Measurements from ENCODE around the gene MPIG6B.

The MPIG6B gene, protein sequence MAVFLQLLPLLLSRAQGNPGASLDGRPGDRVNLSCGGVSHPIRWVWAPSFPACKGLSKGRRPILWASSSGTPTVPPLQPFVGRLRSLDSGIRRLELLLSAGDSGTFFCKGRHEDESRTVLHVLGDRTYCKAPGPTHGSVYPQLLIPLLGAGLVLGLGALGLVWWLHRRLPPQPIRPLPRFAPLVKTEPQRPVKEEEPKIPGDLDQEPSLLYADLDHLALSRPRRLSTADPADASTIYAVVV

DNA sequence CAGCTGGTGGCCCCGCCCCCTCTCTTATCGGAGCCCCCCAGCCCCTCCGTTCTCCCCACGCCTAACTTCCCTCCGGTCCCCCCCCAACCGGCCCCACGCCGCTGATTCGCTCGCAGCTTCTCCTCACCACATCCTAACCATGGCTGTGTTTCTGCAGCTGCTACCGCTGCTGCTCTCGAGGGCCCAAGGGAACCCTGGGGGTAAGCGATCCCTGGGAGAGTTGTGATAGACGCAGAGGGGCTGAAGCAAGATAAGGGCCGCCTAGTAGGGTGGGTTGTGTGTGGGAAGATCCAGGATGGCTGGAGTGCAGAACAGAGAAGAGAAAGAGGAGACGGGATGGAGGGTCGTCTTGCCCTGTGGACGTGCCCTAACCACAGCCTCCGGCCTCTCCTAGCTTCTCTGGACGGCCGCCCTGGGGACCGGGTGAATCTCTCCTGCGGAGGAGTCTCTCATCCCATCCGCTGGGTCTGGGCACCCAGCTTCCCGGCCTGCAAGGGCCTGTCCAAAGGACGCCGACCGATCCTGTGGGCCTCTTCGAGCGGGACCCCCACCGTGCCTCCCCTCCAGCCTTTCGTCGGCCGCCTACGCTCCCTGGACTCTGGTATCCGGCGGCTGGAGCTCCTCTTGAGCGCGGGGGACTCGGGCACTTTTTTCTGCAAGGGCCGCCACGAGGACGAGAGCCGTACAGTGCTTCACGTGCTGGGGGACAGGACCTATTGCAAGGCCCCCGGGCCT lies at the start of gene MPIG6B:
MPIG6B (plus strand) TSS at position 129 of the 735 bp plus-strand sequence; CDS start at position 140, 11 bp downstream.
- FAIRE-seq = no peak

DNA sequence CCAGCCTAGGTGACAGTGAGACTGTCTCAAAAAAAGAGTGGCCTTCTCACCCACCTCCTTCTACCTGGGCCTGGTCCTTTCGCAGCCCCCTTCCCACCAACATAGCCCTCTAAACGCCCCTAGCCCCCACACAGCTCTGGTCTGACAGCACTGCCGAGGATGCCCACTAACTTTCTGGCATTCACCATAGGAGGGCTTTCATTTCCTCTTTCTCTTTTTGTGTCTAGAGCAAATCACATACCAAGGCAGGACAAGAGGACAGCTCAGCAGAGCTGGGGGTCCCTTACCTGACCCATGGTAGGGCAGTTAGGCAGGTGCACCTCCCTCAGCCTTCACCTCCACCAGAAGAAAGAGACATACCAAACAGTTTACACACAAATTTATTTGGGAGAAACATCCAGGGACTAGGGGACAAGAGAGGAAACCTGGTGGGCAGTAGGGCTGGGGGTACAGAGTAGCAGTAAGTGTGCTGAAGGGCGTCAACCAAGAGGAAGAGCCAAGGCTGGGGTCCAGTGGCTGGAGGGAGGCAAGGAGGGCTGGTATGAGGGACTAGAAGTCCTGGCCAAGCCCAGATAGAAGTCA lies 46.8 kb upstream of the MPIG6B start:
- no peak for FAIRE-seq

DNA sequence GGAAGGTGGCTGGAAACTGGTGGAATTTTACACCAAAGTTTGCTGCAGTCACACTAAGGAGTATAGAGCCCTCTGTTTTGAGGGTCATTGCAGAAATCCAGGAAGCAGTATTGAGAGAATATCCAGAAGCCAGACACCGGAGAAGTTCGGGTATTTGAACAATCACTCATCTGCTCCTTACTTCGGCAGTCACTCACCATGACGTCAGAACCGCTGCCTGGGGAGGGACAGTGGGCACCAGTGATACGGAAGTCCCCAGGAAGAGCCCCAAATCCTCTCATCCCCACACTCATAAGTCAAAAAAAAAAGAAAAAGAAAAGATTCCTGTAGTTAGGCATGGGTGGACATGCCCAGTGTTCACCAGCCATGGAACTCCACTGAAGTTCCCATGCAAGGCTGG lies 46.3 kb upstream of the MPIG6B start:
- FAIRE-seq = no peak

DNA sequence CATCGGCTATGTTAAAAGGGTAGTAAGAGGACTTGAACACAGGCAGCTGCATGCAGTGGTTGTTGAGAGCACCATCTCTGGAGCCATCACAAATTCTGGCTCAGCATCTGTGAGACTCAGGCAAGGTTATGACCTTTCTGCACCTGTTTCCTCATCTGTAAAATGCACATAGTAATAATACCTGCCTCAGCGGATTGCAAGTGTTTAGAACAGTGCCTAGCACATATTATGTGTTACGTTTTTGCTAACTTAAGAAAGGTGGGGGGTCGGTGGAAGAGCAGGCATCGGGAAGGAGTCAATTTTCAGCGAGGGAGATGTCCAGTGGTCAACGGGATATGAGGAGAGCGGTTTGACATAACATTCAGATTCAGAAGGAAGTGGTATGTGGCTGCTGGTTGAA lies 45.2 kb upstream of the MPIG6B start:
- FAIRE-seq = no peak

DNA sequence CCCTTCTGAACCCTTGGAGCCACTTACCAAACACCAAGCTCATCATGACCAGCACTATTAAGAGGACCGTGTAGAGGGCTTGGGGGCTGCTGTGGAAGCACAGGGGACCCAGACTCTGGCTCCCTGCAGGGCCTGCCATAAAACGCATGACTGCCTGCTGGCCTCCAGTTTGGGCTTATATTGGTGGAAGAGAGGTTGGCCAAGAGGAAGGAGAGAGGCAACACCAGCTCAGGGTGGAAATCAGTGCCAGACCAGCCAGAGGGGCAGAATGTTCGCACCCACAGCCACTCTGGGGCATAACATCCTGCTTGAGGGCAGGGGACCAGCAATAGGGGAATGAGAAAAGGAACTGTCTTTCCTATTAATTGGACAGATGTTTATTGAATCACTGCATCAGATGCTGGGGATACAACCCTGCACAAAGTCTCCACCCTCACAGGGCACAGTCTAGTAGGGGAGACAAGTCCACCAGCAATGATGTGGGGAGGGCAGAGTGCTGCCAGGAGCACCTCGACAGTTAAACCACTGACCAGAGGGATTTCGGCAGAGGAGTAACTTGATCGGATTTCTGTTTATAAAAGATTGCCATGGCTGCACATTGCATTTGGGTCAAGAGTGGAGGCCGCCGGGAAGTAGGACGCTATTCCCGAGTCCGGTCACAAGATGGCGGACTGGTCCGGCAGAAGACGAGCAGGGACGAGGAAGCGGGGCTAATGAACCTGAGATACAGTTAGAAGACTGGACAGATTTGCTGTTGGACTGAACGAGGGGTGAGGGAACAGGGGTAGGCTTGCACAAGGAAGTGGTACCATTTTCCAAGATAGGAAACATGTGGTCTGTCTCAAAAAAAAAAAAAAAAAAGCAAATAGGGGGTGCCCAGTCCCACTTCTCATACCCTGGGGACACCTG lies 42.7 kb upstream of the MPIG6B start, which contains the start of gene LY6G5C:
LY6G5C (minus strand) TSS at position 842 of the 909 bp plus-strand sequence; CDS start at position 148, 694 bp downstream.
- no peak for FAIRE-seq

DNA sequence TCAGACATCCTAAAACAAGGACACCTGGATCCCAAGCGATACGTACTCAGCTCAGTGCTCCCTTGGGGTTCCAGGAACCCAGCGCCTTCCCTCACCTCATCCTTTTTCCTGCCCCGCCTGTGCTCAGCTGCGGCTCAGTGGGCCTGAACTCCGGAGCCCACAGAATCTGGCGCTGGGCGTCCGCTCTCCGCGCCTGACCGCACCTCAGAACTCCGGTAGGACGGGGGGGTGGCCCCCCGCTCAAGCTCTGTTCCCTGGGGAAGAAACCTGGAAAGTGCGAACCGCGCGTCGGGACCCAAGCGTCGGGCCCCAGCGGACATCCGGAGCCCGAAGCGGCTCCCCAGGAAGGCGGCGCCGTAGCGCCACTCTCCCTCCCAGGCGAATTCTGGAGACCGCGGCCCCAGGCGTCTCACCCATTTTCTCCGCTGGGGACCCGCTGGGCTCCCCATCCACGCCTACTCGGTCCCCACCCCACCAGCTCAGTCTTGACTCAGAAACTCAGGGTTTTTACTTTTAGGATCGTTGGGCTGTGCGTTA lies 42.0 kb upstream of the MPIG6B start:
- no peak for FAIRE-seq

DNA sequence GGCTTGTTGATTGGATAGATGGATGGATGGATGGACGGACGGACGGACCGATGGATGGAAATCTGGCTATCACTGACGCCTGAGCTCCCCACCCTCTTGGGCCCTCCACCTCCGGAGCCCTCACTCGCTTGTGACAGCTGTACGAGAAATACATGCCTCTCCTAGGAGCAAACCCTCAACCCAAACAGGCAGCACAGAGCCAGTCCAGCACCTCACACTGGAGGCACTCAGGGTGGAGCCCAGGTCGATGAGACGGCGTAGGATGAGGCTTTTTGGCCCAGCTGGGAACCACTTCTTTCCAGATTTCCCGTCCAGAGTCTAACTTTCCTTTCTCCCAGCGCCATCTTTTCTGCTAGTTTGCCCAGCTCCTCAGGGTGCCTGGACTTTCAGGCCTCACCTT lies 39.6 kb upstream of the MPIG6B start:
- no peak for FAIRE-seq

DNA sequence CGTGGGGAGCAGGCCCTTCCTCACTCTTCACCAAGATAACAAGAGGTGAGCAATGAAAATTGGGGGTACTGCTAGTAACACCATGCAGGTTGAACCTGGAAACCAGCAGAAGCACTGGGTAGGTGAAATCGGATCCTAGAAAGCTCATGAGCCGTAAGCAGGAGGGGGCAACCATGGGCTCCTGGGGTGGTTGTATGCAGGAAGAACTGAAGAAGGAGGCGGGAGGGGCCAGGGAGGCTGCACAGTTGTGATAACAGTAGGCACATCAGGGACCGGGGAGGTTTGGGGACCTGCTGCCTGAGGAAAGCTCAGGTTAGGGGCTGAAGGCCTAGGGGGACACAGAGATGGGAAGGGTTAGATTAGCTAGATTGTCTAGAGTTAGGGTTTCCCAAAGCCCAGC lies 36.7 kb upstream of the MPIG6B start:
- no peak for FAIRE-seq

DNA sequence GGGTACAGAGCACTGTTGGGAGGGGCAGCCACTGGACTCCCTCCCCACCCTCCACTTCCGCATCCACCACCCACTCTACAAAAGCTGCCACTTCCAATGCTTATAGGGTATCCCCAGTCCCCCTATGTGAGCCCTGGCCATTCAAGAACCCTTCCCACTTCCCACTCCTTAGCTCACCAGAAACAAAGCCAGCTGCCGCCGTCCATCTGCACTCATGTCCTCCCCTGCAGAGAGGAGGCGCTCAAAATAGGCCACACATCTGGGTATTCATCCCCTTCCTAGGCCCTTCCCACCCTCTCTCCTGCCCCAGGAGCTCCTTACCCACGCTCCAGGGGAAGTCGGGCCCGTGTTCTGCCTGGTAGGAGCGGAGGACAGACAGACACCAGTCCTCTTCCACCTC lies 35.9 kb upstream of the MPIG6B start:
- FAIRE-seq = no peak

DNA sequence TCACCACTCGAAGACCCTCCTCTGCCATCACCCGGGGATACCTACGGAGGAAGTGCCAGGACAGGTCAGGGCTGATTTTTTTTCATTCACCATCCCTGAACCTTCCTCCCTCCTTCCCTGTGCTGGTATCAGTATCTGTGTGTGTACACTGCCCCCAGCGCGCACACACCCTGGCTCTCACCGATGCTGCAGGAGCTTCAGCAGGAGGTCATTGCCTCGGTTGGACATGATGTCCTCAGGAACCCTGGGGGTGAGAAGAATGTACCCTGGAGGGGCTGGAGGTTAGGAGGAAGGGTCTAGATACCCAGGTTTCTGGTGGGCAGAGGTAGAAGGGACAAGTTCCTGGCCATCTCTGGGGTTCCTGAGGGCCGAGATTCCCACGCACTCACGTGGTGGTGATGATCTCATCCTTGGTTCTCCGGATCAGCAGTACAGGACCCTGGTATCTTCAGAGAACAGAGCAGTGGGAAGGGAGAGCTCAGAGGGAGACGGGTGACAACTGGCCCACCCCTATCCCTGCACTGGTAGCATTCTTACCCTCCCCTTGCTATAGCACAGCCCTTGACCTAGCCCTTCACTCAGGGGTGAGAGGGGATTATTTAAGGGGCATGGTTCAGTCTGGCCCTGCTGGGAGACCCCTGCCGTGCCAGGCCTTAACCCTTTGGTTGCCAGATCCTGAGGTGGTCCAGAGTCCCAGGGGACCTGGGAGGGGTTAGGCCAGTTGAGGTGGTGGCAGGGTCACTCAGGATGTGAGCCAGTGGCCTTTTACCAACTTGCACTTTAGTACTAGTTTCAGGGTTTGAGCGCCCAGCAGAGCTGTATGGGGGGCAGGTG lies 35.1 kb upstream of the MPIG6B start:
- FAIRE-seq = no peak

DNA sequence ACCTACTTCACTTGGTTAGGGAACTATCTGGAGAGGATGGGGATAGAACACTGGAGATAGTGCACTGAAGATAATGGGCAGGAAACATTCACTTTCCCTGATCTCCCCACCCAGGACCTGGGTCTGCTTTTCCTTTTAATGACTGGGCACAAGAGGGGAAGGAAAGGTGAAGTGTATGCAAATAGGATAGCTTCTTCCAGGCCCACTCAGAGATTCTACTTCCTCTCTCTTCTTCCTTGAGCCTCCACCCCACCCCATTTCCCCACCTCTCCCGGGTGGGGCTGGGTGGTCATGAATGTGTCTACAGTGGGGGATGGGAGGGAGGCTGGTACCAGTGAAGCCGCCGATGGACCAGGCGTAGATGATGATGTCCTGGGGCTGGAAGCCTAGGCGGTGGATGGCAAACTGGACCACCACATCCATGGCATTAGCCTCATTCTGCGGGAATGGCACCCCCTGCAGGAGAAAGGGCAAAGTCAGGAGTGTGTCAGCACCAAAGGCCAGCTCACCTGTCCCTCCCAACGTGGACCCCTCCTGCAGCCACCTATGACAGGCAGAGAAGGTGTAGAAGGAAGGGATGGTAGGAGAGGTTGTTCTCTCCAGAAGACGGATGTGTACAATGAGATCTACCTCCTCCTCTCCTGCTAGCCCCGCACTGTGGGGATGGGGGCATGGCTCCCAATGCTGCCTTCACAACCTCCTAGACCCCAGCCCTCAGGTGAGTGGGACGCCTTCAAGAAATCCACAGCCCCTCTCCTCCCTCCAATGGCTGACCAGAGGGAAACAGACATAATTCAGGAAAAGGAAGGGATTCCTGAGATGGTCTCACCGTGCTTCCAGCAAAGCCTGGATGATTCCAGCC lies 33.7 kb upstream of the MPIG6B start:
- no peak for FAIRE-seq

DNA sequence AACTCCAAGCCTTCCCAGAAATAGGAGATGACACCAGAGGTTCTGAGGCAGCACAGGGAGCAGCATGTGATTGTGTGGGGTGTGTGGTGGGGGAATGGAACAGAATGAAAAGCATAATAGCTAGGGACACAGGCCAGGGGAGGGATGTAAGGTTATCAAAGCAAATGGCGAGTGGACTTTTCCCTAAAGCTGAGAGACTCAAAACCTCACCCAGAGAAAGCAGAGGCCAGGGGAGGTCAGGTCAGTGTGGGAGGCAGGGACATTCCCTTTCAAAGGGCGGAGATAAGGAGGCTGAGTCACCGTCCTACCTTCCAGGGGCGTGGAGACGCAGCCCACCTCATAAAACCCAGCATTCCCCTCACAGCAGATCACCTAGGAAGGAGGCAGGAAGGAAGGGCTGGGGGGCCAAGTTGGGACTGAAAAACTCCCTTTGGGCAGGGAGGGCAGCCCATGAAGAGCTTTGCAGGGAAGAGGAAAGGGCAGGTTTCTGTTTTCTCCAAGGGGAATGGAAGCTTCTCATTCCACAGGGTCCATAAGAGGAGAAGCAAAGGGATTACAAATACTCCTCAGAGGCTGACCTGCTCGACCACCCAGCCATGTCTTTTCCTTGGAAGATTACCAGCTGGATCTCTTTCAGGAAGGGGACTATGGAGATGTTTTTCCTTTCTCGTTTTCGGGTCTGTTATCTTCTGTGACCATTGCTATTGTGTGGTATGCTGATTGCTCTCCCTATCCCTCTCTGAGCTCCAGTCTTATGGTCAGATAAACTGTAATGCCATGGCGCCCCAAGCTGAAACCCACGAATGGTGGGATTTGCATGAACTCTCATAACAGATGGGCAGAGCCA lies 32.7 kb upstream of the MPIG6B start:
- no peak for FAIRE-seq

DNA sequence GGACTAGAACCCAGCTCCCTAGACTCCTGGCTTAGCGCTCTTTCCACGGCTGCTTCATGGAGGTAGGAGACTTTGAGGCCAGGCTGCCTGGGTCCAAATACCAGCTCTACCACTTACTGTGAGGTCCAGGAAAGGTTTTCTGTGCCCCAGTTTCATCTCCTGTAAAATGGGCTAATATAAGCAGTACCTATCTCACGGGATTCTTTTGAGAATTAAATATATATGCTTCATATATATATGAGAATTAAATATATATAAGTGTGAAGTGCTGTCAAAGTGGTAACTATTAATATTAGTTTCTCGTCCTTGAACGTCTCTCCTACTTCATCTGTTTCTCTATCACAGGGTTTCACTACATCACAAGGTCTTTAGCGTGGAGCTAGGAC lies 32.1 kb upstream of the MPIG6B start:
- FAIRE-seq = no peak

DNA sequence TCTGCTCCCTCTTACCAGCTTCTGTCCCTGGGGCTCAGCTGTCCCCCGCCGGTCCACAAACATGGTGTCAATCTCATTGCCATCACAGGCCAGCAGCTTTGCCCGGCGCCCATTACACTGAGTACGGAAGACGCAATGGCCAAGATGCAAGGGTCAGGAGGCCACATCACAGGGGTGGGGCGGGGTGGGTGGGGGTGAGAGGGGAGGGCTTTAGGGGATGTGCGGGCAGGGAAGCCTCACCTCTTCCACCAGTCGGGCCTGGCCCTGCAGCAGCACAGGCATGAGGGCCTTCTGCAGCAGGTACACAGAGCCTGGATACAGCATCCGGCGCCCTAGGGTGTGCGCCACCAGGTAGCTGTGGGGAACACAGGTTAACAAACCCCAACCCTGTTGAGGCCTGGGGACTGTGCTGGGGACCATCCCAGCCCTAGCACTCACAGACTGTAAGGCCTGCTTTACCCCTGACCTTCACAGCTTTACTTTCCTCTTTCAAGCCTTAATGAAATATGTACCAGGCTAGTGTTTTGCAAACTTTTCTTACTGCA lies 31.5 kb upstream of the MPIG6B start:
- no peak for FAIRE-seq

DNA sequence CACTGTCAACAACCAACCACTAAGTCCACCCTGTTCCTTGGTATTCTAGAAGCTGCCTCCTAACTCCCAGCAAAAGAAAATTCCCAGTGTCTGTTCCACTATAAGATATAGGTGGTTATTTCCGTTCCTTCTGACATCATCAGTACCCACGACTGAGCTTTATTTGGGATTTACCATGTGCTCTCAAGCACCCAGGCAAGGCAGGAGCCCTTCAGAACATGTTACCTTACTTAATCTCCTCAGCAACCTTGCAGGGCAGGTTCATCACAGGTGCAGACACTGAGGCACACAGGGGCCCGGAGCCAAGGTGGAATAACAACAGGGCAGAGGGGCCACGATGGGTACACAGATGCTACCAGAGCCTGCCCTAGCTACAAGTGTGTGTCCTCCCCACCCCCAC lies 30.8 kb upstream of the MPIG6B start:
- FAIRE-seq = no peak

DNA sequence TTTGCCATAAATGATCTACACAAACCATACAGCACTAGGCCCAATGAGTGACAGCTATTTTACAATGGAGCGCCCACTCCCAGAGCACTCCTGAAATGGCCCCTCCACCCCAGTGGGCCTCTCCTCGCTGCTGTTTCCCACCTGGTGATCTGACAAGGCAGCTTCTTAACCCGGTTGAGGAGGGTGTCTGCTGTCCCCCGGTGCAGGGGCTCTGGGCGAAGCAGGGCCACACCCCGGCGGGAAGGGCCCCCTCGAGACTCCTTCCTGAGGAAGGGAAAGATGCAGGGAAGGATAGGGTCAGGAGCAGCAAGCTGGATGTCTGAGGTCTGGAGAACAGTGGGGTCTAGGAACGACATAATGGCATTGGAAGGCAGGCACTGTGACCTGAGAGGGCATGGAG lies 30.3 kb upstream of the MPIG6B start:
- no peak for FAIRE-seq

DNA sequence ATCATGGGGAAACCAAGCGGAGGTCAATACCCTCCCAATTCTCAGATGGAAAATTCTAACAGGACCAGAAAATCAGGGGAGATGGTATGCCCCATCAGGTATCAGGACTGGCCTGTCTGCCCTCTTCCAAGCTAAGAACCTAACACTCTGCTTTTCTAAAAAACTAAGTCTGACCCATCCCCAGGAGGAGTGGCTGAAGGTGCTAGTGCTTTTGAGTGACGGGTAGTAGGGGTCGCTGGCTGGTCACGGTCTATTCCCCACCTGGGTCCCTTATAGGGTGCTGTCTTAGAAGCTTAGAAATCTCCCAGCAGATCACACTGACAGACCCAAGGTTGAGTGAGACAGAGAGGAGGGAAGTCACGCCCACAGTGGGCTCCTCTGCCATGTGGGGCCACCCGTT lies 29.6 kb upstream of the MPIG6B start:
- no peak for FAIRE-seq

DNA sequence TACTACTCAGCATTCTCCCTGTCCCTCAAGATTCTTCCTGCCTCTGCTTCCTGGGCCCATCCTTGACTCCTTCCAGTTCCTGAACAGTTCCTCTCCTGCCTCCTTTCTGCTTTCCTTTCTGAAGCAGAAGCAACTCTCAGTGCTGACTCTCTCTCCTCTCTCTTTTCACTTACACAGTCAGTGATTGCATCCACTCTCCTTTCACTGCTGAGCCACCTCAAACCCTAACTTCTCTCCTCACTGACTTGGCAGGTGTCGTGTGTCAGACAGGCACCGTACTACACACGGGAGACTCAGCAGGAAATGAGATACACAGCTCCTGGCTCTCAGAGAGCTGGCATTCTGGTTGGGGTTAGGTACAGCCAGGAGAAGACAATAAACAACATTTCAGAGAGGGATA lies 25.6 kb upstream of the MPIG6B start:
- FAIRE-seq = no peak

DNA sequence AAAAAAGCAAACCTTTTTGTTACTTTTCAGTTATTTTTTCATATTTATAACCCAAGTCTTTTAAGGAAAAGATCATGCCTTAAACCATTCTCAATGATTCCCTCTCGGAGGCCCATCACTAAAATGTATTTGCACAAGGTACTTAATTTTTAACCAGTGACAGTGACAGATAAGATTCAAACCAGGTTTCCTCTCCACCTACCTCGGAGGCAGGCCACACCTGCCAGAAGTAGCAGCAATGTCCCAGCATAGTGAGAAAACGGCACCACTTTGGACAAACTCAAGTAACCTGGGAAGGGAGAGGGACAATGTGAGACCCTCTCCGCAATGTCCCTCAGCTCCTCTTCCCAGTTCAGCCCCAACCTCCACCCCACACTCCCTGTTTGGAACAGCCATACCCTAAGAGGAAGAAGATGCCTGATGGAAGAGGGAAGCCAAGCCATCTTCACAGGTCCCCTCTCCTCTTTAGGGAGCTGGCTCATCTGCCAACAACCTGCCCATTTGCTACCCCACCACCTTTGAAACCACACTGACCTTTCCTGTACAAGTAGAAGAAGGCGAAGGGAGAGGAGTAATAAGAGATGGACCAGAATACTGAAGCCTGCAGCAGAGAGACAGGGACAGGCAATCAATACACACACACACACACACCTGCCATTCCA lies 22.3 kb upstream of the MPIG6B start:
- FAIRE-seq = no peak

Data from colon (tissue), 2 donors.